Measurements from ENCODE around the gene RPS21. TPM values are rescaled to one million over a fixed set of nuclear protein-coding genes. Genes with fewer than 3 reads are reported as not detected.

RPS21 gene
- total and polyA plus RNA-seq, 2 of the 13 experiments (the other 11 are each of a cell fraction or from before 2014, with no cell fraction given), result 2,647 to 11,063 TPM

DNA sequence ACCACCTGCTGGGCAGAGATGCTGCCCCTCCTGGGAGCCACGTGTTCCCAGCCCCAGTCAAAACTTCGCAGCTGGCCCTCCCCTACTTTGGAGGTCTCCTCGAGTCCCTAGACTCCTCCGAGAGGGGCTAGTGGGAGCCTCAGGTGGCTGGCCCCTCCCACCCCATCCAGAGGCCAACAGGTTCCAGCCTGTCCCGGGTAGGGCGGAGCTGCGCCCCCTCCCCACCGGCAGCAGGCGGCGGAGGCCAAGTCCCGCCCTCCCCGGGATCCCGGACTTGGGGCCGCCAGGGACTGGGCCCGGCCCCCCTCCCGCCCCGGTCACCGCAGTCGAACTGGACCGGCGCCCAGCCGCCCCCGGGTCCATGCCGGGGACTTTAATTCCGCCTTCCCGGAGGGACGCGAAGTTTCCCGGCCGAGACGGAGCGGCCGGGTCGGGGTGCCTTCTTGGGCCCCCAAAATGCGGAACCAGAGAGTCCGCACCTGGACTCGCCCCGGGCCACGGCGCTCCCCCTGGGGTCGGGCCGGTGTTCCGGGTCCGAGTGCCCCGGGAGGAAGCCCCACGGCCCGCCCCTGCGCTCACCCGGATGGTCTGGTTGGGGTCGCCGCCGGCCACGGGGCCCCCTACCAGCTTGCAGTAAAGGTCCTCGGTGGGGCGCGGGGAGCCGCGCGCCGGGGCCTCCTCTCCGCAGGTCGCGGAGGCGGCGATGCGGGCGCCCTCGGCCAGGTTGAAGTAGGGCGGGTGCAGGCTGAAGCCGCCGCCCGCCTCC, 20.4 kb upstream of the RPS21 start (continued):
- TF ChIP-seq IRF2 (CRISPR knock-in tag; IDR thresholded peaks at IDR 0.05), result 0 out of 2 replicates have a peak, but pooled peaks have one; percentile 1
- no peak for TF ChIP-seq ZSCAN12 (CRISPR knock-in tag; IDR thresholded peaks at IDR 0.05)
- TF ChIP-seq ZNF430 (CRISPR knock-in tag; IDR thresholded peaks at IDR 0.05), result peak; percentile 14
- 0 out of 2 replicates have a peak, but pooled peaks have one; percentile 42 for TF ChIP-seq RXRA (CRISPR knock-in tag; IDR thresholded peaks at IDR 0.05)
- TF ChIP-seq ZNF205 (CRISPR knock-in tag; IDR thresholded peaks at IDR 0.05), result no peak; the same call in 1 of the 2 replicates
- TF ChIP-seq, protein P1, sequence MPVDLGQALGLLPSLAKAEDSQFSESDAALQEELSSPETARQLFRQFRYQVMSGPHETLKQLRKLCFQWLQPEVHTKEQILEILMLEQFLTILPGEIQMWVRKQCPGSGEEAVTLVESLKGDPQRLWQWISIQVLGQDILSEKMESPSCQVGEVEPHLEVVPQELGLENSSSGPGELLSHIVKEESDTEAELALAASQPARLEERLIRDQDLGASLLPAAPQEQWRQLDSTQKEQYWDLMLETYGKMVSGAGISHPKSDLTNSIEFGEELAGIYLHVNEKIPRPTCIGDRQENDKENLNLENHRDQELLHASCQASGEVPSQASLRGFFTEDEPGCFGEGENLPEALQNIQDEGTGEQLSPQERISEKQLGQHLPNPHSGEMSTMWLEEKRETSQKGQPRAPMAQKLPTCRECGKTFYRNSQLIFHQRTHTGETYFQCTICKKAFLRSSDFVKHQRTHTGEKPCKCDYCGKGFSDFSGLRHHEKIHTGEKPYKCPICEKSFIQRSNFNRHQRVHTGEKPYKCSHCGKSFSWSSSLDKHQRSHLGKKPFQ (CRISPR knock-in tag; IDR thresholded peaks at IDR 0.05; ENCODE audit: insufficient replicate concordance), result peak; percentile 78
- TF ChIP-seq, protein P2, sequence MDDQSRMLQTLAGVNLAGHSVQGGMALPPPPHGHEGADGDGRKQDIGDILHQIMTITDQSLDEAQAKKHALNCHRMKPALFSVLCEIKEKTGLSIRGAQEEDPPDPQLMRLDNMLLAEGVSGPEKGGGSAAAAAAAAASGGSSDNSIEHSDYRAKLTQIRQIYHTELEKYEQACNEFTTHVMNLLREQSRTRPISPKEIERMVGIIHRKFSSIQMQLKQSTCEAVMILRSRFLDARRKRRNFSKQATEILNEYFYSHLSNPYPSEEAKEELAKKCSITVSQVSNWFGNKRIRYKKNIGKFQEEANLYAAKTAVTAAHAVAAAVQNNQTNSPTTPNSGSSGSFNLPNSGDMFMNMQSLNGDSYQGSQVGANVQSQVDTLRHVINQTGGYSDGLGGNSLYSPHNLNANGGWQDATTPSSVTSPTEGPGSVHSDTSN (CRISPR knock-in tag; IDR thresholded peaks at IDR 0.05; ENCODE audit: borderline replicate concordance), result no peak
- TF ChIP-seq NBN (conservative IDR thresholded peaks at IDR 0.05), result no peak
- TF ChIP-seq ZFP1 (CRISPR knock-in tag; IDR thresholded peaks at IDR 0.05), result no peak
- peak; percentile 99 for TF ChIP-seq ZNF121 (CRISPR knock-in tag; IDR thresholded peaks at IDR 0.05)
- 0 out of 2 replicates have a peak, but pooled peaks have one; percentile 7 for TF ChIP-seq HNF4G (IDR thresholded peaks at IDR 0.05; ENCODE audit: borderline replicate concordance, low read depth, low read length)
- TF ChIP-seq HNF4G (CRISPR knock-in tag; IDR thresholded peaks at IDR 0.05; ENCODE audit: borderline replicate concordance, low read depth), result peak; percentile 69
- TF ChIP-seq, protein P3, sequence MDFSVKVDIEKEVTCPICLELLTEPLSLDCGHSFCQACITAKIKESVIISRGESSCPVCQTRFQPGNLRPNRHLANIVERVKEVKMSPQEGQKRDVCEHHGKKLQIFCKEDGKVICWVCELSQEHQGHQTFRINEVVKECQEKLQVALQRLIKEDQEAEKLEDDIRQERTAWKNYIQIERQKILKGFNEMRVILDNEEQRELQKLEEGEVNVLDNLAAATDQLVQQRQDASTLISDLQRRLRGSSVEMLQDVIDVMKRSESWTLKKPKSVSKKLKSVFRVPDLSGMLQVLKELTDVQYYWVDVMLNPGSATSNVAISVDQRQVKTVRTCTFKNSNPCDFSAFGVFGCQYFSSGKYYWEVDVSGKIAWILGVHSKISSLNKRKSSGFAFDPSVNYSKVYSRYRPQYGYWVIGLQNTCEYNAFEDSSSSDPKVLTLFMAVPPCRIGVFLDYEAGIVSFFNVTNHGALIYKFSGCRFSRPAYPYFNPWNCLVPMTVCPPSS (IDR thresholded peaks at IDR 0.05), result no peak
- TF ChIP-seq NFE2 (CRISPR knock-in tag; IDR thresholded peaks at IDR 0.05), result no peak
- TF ChIP-seq, protein P4, sequence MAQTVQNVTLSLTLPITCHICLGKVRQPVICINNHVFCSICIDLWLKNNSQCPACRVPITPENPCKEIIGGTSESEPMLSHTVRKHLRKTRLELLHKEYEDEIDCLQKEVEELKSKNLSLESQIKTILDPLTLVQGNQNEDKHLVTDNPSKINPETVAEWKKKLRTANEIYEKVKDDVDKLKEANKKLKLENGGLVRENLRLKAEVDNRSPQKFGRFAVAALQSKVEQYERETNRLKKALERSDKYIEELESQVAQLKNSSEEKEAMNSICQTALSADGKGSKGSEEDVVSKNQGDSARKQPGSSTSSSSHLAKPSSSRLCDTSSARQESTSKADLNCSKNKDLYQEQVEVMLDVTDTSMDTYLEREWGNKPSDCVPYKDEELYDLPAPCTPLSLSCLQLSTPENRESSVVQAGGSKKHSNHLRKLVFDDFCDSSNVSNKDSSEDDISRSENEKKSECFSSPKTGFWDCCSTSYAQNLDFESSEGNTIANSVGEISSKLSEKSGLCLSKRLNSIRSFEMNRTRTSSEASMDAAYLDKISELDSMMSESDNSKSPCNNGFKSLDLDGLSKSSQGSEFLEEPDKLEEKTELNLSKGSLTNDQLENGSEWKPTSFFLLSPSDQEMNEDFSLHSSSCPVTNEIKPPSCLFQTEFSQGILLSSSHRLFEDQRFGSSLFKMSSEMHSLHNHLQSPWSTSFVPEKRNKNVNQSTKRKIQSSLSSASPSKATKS (CRISPR knock-in tag; IDR thresholded peaks at IDR 0.05), result no peak; the same call in 1 of the 2 replicates
- TF ChIP-seq ZBTB8A (CRISPR knock-in tag; IDR thresholded peaks at IDR 0.05; ENCODE audit: borderline replicate concordance, low read depth), result no peak
- TF ChIP-seq KDM5A (IDR thresholded peaks at IDR 0.05; ENCODE audit: borderline replicate concordance, low read length), result peak; percentile 42; the same call in 1 of the 2 replicates
- 0 out of 2 replicates have a peak, but pooled peaks have one; percentile 52 for TF ChIP-seq ZNF552 (CRISPR knock-in tag; IDR thresholded peaks at IDR 0.05; ENCODE audit: borderline replicate concordance)
- no peak for TF ChIP-seq SNRNP70 (IDR thresholded peaks at IDR 0.05; ENCODE audit: low read depth, low read length)
- TF ChIP-seq, protein P5, sequence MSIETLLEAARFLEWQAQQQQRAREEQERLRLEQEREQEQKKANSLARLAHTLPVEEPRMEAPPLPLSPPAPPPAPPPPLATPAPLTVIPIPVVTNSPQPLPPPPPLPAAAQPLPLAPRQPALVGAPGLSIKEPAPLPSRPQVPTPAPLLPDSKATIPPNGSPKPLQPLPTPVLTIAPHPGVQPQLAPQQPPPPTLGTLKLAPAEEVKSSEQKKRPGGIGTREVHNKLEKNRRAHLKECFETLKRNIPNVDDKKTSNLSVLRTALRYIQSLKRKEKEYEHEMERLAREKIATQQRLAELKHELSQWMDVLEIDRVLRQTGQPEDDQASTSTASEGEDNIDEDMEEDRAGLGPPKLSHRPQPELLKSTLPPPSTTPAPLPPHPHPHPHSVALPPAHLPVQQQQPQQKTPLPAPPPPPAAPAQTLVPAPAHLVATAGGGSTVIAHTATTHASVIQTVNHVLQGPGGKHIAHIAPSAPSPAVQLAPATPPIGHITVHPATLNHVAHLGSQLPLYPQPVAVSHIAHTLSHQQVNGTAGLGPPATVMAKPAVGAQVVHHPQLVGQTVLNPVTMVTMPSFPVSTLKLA (IDR thresholded peaks at IDR 0.05), result peak; percentile 47
- TF ChIP-seq ZNF709 (CRISPR knock-in tag; IDR thresholded peaks at IDR 0.05), result no peak

Measured in HepG2 (cell line).